GM19043 (cell line): Measurements from ENCODE around the gene PLEKHM3.

ENCODE experiments used
- ATAC-seq: cut with Tn5 transposase; IDR thresholded peaks from one replicate; pipeline ENCODE4 v1.9.1; 2021; ENCODE audit warnings: low read depth; ENCODE audit not compliant: unreplicated experiment

PLEKHM3 gene

GRCh38 chr2:207839028-207839427 lies 186.3 kb downstream of the PLEKHM3 start:
- no peak for ATAC-seq

DNA sequence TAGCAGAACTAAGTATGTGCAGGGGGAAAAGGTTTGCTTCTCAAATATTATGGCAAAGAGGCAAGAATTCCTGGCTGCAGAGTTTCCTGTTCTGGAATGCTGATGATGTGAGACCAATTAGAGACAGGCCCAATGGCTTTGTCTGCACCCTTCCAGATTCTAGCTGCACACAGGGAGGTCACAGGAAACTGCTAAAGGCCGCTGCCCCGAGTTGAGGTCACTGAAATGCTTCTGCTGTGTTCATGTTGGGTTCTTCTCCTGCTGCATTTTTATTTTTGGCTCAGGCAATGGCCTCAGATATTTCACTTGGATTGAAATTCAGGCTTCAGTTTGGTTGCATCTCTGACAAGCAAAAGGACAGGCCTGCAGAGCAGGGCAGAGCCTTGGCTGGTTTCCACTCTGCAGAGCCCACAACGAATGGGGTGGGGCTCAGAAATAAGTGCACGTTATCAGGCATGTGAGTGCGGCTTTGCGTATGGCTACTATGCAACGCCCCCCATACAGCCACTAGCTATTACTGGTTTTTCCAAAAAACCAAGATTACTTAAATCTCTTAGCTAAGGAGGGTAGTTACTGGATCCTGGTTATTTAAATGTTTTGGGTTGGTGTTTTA lies 188.7 kb downstream of the PLEKHM3 start:
- ATAC-seq: no peak

DNA sequence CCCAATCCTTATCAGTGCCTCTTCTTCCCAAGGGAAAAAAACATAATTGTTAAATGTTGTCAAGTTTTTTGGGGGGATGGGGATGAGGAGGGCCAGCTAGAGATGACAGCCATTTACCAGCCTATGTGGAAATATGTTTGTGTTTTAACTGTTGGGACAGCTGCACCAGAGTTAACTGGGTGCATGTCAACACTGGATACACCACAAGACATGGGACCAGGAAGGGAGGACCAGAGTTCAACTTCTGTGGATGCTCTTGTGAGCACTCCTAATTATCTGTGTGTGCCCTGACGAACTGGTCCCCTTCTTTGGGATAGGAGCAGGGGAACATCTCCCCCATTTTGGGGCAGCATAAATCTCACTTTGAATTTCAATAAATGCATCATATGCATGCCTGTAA lies 189.5 kb downstream of the PLEKHM3 start:
- ATAC-seq: no peak

DNA sequence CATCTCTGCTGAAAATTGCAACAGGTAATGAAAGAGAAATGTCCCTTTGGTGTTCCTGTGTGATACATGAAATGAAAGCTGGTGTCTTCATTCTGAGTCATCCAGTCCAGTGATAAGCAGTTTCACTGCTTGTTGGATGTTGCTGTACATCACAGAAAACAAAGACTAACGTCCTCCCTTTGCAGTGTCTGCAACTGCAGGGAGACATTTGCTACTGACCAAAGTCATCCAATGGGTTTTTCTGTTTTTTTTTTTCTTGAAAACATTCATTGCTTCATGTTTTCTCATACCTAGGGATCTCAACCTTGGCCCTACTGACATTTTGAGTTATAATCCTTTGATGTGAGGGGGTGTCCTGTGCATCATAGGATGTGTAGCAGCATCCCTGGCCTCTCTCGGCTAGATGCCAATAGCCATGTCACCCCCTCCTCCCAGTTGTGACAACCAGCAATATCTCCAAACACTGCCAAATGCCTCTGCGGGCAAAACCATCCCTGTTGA lies 192.0 kb downstream of the PLEKHM3 start:
- peak; percentile 98 for ATAC-seq

GRCh38 chr2:207831584-207832248 lies 193.6 kb downstream of the PLEKHM3 start:
- ATAC-seq: no peak

GRCh38 chr2:207830778-207831438 lies 194.4 kb downstream of the PLEKHM3 start:
- ATAC-seq: no peak

- ATAC-seq: no peak
Observed at GRCh38 chr2:207828361-207829057, 196.8 kb downstream of the PLEKHM3 start.

GRCh38 chr2:207825978-207826377 lies 199.3 kb downstream of the PLEKHM3 start:
- ATAC-seq: no peak

DNA sequence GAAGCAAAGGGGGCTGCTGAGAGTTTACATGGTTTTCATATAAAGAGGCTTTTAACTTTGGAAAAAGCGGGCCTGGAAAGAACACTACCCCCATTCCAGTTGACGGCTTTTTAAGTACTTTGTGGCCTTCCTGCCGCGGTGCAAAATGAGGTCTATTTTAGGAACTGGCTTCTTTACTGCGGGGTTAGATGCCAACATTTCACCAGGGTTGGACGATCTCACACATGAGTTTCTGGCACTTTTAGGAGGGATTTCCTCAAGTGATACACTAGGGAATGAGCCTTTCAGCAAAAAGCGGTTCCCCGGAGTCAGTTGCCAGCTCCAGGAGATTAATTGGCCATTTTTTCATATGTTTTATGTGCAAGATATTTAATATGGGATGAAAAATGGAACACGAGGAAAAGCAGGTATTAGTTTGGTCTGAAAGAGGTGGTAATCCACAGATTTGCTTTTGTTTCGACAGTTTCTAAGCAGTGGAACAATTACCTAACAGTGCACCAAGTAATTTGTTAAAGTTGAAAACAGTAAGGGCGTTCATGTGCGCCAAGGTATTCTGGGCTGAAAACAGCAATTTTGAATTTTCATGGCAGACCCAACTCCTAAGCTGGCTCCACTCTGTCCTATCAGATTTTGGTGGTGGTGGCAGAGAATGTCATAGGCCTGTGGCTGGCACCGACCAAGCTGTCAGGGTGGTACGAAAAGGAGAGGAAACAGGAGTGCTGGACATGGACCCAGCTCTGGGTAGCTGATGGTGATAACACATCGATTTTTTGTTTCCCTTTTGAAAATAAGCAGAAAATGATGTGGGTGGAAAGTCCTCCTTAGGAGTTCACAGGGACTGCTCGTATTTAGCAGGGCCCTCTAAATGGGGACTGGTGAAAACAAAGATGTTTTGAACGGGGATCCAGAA lies 200.0 kb downstream of the PLEKHM3 start:
- ATAC-seq: no peak

GRCh38 chr2:207823865-207824264 lies 201.5 kb downstream of the PLEKHM3 start:
- ATAC-seq: no peak

GRCh38 chr2:207819839-207820784 lies 205.2 kb downstream of the PLEKHM3 start:
- no peak for ATAC-seq

- no peak for ATAC-seq
Observed at GRCh38 chr2:207819021-207819797, 206.1 kb downstream of the PLEKHM3 start.

GRCh38 chr2:207816546-207816945 lies 208.8 kb downstream of the PLEKHM3 start:
- no peak for ATAC-seq

GRCh38 chr2:207815254-207815653 lies 210.1 kb downstream of the PLEKHM3 start:
- no peak for ATAC-seq

DNA sequence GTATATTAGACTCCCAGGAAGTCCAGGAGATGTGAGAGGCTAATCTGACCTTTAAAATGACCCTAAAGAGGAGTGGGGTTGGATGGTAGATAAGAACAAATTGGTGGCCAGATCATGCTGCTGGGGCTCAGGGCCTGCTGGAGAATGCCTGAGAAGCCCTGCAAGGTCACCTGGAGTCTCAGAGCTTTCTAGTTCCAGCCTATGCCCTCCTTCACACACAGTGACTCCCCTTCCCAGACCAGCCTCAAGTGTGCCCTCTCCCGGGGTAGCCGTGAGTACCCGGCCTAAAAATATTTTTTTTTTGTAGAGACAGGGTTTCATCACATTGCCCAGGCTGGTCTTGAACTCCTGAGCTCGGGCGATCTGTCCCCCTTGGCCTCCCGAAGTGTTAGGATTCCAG lies 211.4 kb downstream of the PLEKHM3 start:
- ATAC-seq: no peak

GRCh38 chr2:207813221-207813916 lies 212.0 kb downstream of the PLEKHM3 start:
- no peak for ATAC-seq

DNA sequence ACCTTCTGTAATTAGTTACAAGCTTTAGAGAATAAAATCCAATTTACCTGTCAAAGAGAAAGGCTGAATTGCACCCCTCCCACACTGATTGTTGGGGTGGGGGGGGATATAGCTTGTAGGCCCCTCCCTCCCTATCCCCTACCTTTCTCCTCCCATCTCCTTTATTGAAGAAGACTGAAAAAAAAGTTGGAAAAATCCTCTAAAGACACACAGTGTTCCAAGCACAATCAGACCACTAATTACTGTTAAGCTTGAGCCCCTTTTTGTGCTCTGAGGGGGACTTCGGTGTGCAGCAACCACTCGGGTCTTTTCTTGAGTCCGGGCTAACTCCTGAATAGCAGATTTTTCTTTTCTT lies 212.6 kb downstream of the PLEKHM3 start:
- no peak for ATAC-seq
